Left kidney (tissue), 2 donors: ENCODE measurements around the gene GRAMD2A. TPM values are rescaled to one million over a fixed set of nuclear protein-coding genes. Genes with fewer than 3 reads are reported as not detected.
A peak's percentile ranks its signal among the peaks of the same experiment; 100 is the strongest.

ENCODE experiments used
- DNase-seq: peaks from one replicate; pipeline ENCODE4 v3.0.0-alpha.2; 2013
- polyA plus RNA-seq: library from polyadenylated mRNA; unstranded; fragments of 120-200 nt; gene quantifications from one replicate; pipeline ENCODE4 v1.2.1, GENCODE V29; 2013; ENCODE audit not compliant: insufficient read length

The GRAMD2A gene
- polyA plus RNA-seq, 1 donor, result 10.6 TPM

GRCh38 chr15:72133211-72133610 is 64.4 kb downstream of the GRAMD2A start:
- DNase-seq, result no peak

- DNase-seq, result no peak
Measured at GRCh38 chr15:72131922-72132321, 65.7 kb downstream of the GRAMD2A start.

- no peak for DNase-seq
Measured at GRCh38 chr15:72130272-72130671, 67.3 kb downstream of the GRAMD2A start.

GRCh38 chr15:72128359-72128758 is 69.2 kb downstream of the GRAMD2A start:
- no peak for DNase-seq

GRCh38 chr15:72127724-72128322 is 69.8 kb downstream of the GRAMD2A start:
- no peak for DNase-seq

GRCh38 chr15:72124218-72124617 is 73.4 kb downstream of the GRAMD2A start:
- DNase-seq, result no peak

- DNase-seq, result peak; percentile 98
Measured at GRCh38 chr15:72118017-72118978, 79.3 kb downstream of the GRAMD2A start, which contains the start of the genes MYO9A and SENP8. Gene MYO9A (minus strand): TSS chr15:72118150. CDS start chr15:72046563, 71,587 bp downstream. Gene SENP8 (plus strand): TSS chr15:72118403. CDS start chr15:72139624, 21,221 bp downstream.

GRCh38 chr15:72117486-72118016 is 80.0 kb downstream of the GRAMD2A start:
- DNase-seq, result peak; percentile 75

- peak; percentile 28 for DNase-seq
Measured at GRCh38 chr15:72116731-72117485, 80.7 kb downstream of the GRAMD2A start.

- DNase-seq, result no peak
Measured at GRCh38 chr15:72113347-72114031, 84.1 kb downstream of the GRAMD2A start.

GRCh38 chr15:72112805-72113204 is 84.8 kb downstream of the GRAMD2A start:
- no peak for DNase-seq

GRCh38 chr15:72112116-72112515 is 85.5 kb downstream of the GRAMD2A start:
- DNase-seq, result peak; percentile 28

GRCh38 chr15:72110355-72110754 is 87.2 kb downstream of the GRAMD2A start:
- DNase-seq, result no peak

Other genes with a start within 250 kb of the GRAMD2A start
- gene MYO9A, start 79.6 kb downstream of the GRAMD2A start, polyA plus RNA-seq, result 37.5 TPM
- gene SENP8, start 79.4 kb downstream of the GRAMD2A start, polyA plus RNA-seq, result 6.8 TPM
- gene PKM, start 33.4 kb upstream of the GRAMD2A start, polyA plus RNA-seq, result 696 TPM
- gene PARP6, start 74.8 kb upstream of the GRAMD2A start, polyA plus RNA-seq, result 135 TPM
- 5.1 TPM for gene CELF6, start 122.4 kb upstream of the GRAMD2A start, polyA plus RNA-seq
- 125 TPM for gene HEXA, start 178.2 kb upstream of the GRAMD2A start, polyA plus RNA-seq
- gene TMEM202, start 200.5 kb upstream of the GRAMD2A start, polyA plus RNA-seq, result not detected